AG09319 (cell line): ENCODE measurements around the gene AREG.

Experiments
- DNase-seq: peaks from one replicate; pipeline ENCODE4 v3.0.0-alpha.2; 2010; ENCODE audit warnings: low read depth; ENCODE audit errors: extremely low read depth
- TF ChIP-seq, protein P1 (sequence below): IDR thresholded peaks from 2 replicates; pipeline ENCODE4 v1.5.1; 2011; ENCODE audit warnings: low read depth, mild to moderate bottlenecking, inconsistent platforms, low read length, moderate library complexity

Gene AREG

DNA sequence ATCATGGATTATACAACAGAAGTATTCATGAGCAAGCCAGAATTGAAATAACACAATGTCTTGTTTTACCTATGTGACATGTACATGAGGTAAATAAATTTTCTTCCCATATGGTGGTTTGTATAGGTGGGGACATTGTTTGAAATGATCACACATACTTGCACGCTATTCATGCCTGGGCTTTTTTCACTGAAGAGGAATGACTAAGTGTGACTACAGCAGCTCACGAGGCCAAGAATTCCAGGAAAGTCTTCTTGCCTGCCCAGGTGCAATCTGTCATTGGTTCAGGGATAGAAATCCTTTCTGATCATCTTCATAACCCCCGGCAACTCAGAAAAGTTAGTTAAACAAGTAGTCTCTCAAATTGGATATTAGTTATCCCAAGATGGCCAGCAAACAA is 36.3 kb upstream of the AREG start:
- DNase-seq, result no peak
- TF ChIP-seq, protein P1, sequence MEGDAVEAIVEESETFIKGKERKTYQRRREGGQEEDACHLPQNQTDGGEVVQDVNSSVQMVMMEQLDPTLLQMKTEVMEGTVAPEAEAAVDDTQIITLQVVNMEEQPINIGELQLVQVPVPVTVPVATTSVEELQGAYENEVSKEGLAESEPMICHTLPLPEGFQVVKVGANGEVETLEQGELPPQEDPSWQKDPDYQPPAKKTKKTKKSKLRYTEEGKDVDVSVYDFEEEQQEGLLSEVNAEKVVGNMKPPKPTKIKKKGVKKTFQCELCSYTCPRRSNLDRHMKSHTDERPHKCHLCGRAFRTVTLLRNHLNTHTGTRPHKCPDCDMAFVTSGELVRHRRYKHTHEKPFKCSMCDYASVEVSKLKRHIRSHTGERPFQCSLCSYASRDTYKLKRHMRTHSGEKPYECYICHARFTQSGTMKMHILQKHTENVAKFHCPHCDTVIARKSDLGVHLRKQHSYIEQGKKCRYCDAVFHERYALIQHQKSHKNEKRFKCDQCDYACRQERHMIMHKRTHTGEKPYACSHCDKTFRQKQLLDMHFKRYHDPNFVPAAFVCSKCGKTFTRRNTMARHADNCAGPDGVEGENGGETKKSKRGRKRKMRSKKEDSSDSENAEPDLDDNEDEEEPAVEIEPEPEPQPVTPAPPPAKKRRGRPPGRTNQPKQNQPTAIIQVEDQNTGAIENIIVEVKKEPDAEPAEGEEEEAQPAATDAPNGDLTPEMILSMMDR, result no peak

DNA sequence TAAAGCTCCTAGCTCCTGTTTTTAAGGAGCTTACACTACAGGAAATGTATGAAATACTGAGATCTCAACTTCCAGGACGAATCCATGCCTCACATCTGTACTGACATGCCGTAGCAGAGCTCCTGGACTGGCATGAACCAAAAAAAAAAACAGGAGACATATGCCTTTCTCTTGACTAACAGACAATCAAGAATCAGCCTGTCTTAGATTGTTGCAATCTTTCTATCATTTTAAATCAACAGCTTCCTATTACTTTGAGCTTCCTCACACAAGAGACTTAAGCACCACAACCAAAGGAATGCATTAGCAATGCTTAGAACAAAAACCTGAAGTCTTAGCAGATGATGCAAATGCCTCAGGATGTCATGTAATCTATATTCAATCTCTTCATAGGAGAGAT is 34.7 kb upstream of the AREG start:
- DNase-seq, result no peak
- TF ChIP-seq, protein P1, result no peak

DNA sequence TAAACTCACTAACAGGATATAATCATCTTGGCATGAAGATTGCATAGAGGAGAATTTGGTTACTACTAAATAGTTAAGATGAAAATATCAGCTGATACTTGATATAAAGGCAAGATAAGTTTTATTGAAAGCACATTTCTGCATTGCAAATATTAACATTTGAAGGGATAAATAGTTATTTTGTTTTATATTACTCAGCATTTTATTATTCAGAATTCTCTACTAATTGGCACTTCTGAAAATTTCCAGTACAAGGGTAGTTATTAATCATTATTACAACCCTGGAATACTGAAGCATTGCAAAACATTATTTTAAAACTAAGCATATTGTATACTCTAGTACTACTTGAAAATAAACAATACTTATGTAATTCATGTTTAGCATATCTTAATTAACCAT is 32.7 kb upstream of the AREG start:
- DNase-seq, result no peak
- TF ChIP-seq, protein P1, result no peak

DNA sequence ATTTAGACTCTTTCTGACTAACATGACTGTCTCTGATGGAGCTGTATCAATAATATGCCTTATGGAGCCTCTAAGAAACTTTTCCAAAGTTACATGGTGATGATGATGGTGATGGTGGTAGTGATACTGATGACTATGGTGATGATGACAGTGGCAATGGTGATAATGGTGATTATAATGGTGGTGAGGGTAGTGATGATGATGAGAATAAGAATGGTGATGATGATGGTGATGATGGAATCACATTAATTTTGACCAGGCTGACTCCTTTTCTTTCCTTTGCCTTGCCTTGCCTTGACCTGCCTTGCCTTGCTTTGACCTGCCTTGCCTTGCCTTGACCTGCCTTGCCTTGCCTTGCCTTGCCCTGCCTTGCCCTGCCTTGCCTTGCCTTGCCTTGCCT is 31.7 kb upstream of the AREG start:
- DNase-seq, result no peak
- TF ChIP-seq, protein P1, result no peak

DNA sequence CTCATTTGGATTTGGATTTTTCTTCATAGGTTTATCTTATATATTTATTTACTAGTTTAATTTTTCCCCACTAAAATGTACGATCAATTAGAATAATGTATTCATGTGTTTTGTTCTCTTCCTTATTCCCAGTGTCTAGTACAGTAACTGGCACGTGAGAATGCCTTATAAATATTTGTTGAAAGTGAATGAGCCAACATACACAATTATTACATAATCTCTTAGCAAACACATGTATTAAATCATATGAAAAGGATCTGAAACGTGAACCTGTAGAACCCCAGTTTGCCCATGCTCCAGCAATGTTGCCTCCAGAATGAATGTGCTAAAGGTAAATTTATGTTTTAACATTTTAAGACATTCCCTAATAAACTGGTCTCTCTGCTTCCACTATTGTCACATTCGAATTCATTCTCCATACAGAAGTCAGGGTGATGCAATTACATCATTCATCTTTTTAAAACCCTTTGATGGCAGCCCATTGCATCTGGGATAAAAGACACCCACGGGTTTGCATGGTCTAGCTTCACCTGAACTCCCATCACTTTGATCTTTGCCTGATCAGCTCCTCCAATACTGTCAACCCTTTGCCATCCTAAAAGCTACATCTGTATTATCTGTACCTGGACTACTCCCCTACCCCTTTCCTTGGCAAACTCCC is 30.7 kb upstream of the AREG start:
- TF ChIP-seq, protein P1, result no peak
- no peak for DNase-seq

DNA sequence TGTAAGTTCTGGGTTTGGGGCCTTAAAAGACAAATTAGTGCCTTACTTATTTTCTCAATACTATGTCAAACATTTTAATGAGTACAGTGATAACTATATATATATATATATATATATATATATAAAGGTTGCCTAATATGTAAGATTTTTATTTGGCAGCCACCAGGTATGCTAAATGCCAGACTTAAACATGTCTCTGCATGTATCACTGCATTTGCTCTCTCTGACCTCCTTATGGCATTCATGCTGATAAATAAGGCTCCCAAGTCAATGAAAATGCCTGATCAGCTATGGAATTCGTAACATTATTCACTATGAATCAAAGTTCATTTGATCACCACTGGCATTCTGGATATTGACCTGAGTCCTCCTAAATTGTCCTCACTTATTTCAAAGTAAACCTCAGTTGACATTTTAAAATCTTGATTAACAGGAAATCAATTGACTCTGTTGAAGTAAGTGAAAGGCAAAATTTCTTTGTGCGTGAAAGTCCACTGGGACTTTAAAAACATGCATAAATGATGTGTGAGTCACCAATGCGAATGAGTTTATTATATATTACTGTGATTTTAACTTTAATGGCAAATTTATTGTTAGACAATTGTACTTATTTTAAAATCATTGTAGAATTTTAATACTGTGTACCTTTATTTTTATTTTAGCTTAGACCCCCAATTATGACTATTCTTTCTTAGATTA is 29.2 kb upstream of the AREG start:
- TF ChIP-seq, protein P1, result no peak
- no peak for DNase-seq

DNA sequence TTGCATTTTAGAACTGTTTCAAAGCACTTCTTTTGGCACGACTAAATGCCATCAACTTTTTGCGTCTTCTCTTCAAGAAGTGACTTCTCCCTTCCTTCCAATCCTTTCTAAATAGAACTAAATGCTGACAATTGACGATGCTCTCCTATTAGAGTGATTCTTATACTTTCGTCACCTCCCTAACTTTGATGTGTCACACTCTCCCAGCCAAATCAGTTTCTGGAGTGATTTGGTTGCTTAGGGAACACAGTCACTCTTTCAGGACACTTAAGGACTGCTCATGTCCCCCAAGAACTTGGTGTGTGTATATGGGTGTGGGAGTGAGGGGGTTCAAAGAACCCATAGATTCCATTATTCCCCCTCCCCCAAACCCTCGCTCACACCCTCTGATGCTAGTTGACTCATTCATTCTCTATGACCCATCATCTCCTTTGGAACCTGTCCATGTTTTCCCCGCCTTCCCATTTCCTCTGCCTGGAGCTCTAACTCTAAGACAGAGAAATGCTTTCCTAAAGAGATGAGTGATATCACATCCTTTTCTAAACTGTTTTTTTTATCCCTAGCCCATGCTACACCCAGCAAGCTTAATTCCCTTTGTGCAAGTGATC is 26.8 kb upstream of the AREG start:
- TF ChIP-seq, protein P1, result no peak
- no peak for DNase-seq
